Ectodermal cell (in vitro differentiated cells): ENCODE results near the gene NTF4.
"Not testable (repeated sequence)": the region's sequence is repeated elsewhere in the genome, so short reads cannot be mapped to it uniquely, and the experiment has no call there.

Experiments
- H3K27ac ChIP-seq: 2 replicates; pipeline ENCODE4 v1.7.0; 2013; ENCODE audit warnings: mild to moderate bottlenecking, low read depth, low read length; ENCODE audit not compliant: insufficient read depth, poor library complexity, severe bottlenecking
- H3K27me3 ChIP-seq: 2 replicates; pipeline ENCODE4 v1.7.0; 2013; ENCODE audit warnings: mild to moderate bottlenecking, low read length; ENCODE audit not compliant: insufficient read depth, control insufficient read depth, poor library complexity, severe bottlenecking
- H3K36me3 ChIP-seq: one replicate; pipeline ENCODE4 v1.7.0; 2013; ENCODE audit warnings: low read length; ENCODE audit not compliant: control insufficient read depth, insufficient read depth
- H3K4me1 ChIP-seq: one replicate; pipeline ENCODE4 v1.7.0; 2013; ENCODE audit warnings: low read length; ENCODE audit not compliant: control insufficient read depth, insufficient read depth
- H3K4me3 ChIP-seq: 2 replicates; pipeline ENCODE4 v1.7.0; 2013; ENCODE audit warnings: low read depth, low read length, control low read depth; ENCODE audit not compliant: insufficient read depth
- H3K9me3 ChIP-seq: 2 replicates; pipeline ENCODE4 v1.7.0; 2013; ENCODE audit warnings: mild to moderate bottlenecking, low read length, moderate library complexity; ENCODE audit not compliant: control insufficient read depth
- WGBS, 2 experiments: methylation state at CpG; one replicate each; pipeline ENCODE4 v1.1.7; 2013; ENCODE audit warnings: missing lambda C conversion rate in 2 of 2; 5-methylcytosine and 5-hydroxymethylcytosine counted together

Gene NTF4

GRCh38 chr19:49086296-49086695, 21.7 kb upstream of the NTF4 start:
- Histone ChIP-seq H3K4me1 (peaks cover 4% of the 10 kb centered on the region), H3K9me3 (no peaks in the 10 kb centered on the region), H3K4me3 (peak overlapping the region; percentile 62), H3K27ac (no peak overlapping the region), H3K36me3 (peaks cover 37% of the 10 kb centered on the region), H3K27me3 (peaks cover 4% of the 10 kb centered on the region)
- 72% methylated on average over 11 of the region's 11 CpGs for WGBS, 2 experiments

GRCh38 chr19:49085868-49086232, 21.2 kb upstream of the NTF4 start:
- Histone ChIP-seq H3K36me3 (peaks cover 33% of the 10 kb centered on the region), H3K9me3 (no peaks in the 10 kb centered on the region), H3K27me3 (peaks cover 5% of the 10 kb centered on the region), H3K4me3 (peak overlapping the region; percentile 62), H3K4me1 (peaks cover 4% of the 10 kb centered on the region), H3K27ac (peak overlapping the region; percentile 66)
- WGBS, 2 experiments, result 2 to 3% methylated on average over 14 of the region's 14 CpGs

GRCh38 chr19:49085020-49085867, 20.6 kb upstream of the NTF4 start, which contains the start of gene SNRNP70:
TSS of gene SNRNP70 (plus strand) at chr19:49085451. CDS start at chr19:49086415, 964 bp downstream.
- Histone ChIP-seq H3K27me3 (peaks cover 9% of the 10 kb centered on the region), H3K4me3 (peak within 1 kb of the TSS; percentile 62), H3K9me3 (no peaks in the 10 kb centered on the region), H3K4me1 (peaks cover 4% of the 10 kb centered on the region), H3K36me3 (peaks cover 27% of the 10 kb centered on the region), H3K27ac (peak within 1 kb of the TSS; percentile 66)
- WGBS, 2 experiments, result 0% methylated on average over 89 of the region's 89 CpGs

- Histone ChIP-seq H3K27ac (no peak overlapping the region), H3K36me3 (peaks cover 22% of the 10 kb centered on the region), H3K27me3 (peaks cover 10% of the 10 kb centered on the region), H3K9me3 (no peaks in the 10 kb centered on the region), H3K4me3 (peak overlapping the region; percentile 62), H3K4me1 (peaks cover 4% of the 10 kb centered on the region)
- 80 to 84% methylated on average over 26 of the region's 26 CpGs for WGBS, 2 experiments
Observed at GRCh38 chr19:49084206-49085019, 19.8 kb upstream of the NTF4 start.

- Histone ChIP-seq H3K4me1 (no peaks in the 10 kb centered on the region), H3K27me3 (peaks cover 10% of the 10 kb centered on the region), H3K36me3 (no peaks in the 10 kb centered on the region), H3K27ac (no peak overlapping the region), H3K4me3 (no peak overlapping the region), H3K9me3 (no peaks in the 10 kb centered on the region)
- 80 to 81% methylated on average over 1 of the region's 1 CpG for WGBS, 2 experiments
Observed at GRCh38 chr19:49081273-49081672, 16.7 kb upstream of the NTF4 start.

GRCh38 chr19:49080392-49080791, 15.8 kb upstream of the NTF4 start:
- H3K9me3 ChIP-seq, result no peaks in the 10 kb centered on the region
- 85 to 90% methylated on average over 4 of the region's 4 CpGs for WGBS, 2 experiments
- no peaks in the 10 kb centered on the region for H3K36me3 ChIP-seq
- H3K27me3 ChIP-seq, result peaks cover 10% of the 10 kb centered on the region
- H3K4me1 ChIP-seq, result no peaks in the 10 kb centered on the region
- H3K4me3 ChIP-seq, result no peak overlapping the region
- no peak overlapping the region for H3K27ac ChIP-seq

- H3K4me3 ChIP-seq, H3K9me3 ChIP-seq, H3K27ac ChIP-seq, H3K4me1 ChIP-seq, H3K36me3 ChIP-seq: not testable (repeated sequence)
- peaks cover 47% of the 10 kb centered on the region for H3K27me3 ChIP-seq
- 24 to 32% methylated on average over 7 to 8 of the region's 9 CpGs for WGBS, 2 experiments
Observed at GRCh38 chr19:49074869-49075268, 10.3 kb upstream of the NTF4 start.

GRCh38 chr19:49073514-49074378, 9.1 kb upstream of the NTF4 start:
- no peak overlapping the region for H3K27ac ChIP-seq
- H3K9me3 ChIP-seq, result no peaks in the 10 kb centered on the region
- H3K4me3 ChIP-seq, result no peak overlapping the region
- 72 to 76% methylated on average over 21 to 22 of the region's 23 CpGs for WGBS, 2 experiments
- H3K36me3 ChIP-seq, result no peaks in the 10 kb centered on the region
- H3K27me3 ChIP-seq, result peaks cover 59% of the 10 kb centered on the region
- H3K4me1 ChIP-seq, result no peaks in the 10 kb centered on the region

- WGBS, 2 experiments, result 26% methylated on average over 93 of the region's 93 CpGs
- no peak overlapping the region for H3K4me3 ChIP-seq
- H3K9me3 ChIP-seq, result no peaks in the 10 kb centered on the region
- H3K27me3 ChIP-seq, result peaks cover 67% of the 10 kb centered on the region
- H3K4me1 ChIP-seq, result no peaks in the 10 kb centered on the region
- H3K36me3 ChIP-seq, result no peaks in the 10 kb centered on the region
- H3K27ac ChIP-seq, result no peak overlapping the region
Observed at GRCh38 chr19:49071860-49072547, 7.4 kb upstream of the NTF4 start.
